ENCODE data around the gene SLX4IP.

SLX4IP gene

DNA sequence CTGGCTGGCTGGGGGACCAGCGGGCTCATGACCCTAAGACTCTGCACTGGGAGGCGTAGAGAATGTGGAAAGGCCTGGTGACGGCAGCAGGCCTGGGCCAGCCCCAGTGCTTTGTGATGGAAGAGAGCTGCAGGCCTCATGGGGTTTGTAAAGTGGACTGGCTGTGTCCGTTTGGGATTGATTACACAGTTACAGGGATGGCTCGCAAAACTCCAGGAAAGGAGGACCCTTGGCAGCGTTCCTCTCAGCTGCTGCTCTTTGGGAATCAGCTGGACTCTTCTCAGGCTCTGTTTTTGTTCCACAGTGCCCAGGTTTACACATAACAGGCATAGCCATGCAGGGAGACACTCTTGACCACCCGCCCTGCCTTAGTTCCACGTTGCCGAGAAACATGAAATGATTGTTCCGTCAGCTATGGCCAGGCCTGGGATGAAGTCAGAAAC lies 89.0 kb downstream of the SLX4IP start:
- DNase-seq, result no peak

GRCh38 chr20:10524643-10525042 lies 89.5 kb downstream of the SLX4IP start:
- no peak for DNase-seq

- DNase-seq, result no peak
Measured at GRCh38 chr20:10527781-10528180, 92.7 kb downstream of the SLX4IP start.

DNA sequence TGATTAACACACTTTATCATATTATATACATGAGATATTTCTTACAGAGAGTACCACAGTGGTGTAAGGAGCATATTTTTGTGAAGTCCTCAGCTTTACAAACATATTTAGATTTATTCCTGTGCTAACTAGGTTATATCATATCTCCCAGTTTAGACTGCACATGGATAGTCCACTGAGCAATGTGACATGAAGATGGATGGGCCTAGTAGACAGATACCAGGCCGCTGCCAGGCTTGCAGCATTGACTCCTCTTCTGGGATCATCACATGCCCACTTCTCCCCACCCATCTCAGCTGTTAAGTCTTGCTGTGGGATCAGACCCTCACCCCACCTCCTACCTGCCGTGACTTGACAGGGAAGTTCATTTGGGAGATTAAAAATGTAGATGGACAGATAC lies 95.8 kb downstream of the SLX4IP start:
- DNase-seq, result no peak

DNA sequence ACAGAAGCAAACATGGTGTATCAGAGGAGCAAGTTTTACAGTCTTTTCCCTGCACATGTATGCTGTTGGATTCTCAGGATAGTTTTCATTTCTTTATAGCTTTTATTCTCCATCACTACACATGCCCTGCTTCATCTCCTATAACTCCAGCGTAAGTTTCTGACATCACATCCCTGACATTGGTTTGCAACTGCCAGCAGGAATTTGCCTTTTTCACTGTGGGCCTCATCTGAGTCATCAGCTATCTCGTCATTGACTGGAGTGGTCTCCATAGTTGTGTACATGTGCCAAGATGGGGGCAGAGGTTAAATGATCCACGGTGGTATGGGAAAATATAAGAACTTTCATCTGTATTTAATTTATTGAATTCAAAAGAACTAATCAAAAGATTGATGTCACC lies 96.7 kb downstream of the SLX4IP start:
- DNase-seq, result no peak

DNA sequence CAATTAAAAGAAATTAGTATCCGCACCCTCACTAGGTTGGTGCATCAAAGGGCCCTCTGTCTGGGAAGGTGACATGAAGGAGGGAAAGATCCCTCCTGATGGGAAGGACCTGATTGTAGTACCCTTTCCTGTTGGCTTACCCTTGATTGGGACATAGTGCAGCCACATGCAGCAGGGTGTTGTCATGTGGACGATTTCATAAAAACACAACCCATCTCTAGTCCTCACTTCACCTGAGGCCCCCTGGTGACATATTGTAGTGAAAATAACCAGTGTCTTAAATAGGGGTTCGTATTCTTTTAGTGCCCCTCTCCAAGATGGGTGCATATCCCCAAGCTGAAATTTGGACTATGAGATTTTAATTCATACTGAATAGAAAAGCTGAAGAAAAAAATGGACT lies 97.3 kb downstream of the SLX4IP start:
- peak; percentile 15 to 47 for DNase-seq

DNA sequence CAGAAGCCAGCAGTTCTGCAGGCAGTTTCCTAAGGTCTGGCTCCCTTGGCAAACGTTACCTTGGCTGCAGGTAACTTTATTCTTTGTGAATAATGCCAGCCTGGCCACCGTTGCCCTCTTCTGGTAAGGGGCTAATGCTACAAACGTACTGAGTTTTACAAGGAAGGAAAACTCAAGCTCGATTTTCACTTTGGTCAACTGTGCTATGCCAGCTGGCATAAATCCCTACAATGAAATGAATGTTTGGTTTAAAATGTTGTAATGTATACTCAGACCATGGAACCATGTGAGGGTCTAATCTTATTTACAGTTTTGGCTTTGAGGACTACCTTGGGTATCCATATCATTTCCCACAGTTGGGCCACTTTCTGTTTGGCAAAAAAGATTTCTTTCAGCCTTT lies 101.4 kb downstream of the SLX4IP start:
- no peak for DNase-seq

DNA sequence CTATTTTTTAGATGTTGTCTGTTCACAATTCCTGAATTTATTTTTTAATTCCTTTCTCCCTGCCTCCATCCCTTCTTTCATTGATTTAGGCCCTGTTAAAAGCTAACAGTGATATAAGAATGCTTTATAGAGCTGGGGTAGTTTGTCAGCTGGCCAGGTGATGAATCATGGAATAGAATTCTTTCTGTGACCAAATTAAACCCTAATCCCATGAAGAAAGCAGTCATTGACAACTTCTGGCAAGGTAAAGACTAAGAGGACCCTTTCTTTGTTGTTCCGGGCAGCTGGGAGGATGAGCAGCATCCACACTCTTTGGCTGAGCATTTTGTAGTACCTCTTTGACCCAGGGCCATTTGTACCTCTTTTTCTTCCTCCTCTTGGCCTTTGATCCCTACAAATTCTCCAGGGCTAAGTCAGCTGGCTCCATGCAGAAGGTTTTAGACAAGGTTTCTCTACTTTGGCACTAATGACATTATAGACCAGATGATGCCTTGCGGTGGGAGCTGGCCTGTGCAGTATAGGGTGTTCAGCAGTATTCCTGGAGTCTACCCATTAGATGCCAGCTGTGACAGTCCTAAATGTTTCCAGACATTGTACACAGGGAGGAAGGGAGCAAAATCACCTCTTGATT lies 102.9 kb downstream of the SLX4IP start:
- no peak for DNase-seq

DNA sequence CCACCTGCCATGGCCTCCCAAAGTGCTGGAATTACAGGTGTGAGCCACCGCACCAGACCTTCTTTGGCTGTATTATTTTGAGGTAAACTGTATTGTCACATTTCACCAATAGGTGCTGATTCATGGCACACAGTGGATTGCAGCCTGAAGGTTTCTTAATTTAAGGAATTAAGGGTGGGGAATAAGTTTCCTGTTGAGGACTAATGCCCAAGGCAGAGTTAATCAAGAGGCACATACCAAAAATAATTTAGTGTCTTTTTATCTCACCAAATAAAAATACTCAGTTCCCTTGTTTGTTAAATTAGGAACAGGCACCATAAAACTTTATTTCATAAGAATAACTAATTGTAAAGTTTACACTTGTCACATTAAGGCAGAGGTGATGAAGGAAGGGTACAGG lies 103.7 kb downstream of the SLX4IP start:
- DNase-seq, result no peak

- no peak for DNase-seq
Measured at GRCh38 chr20:10539818-10540553, 104.9 kb downstream of the SLX4IP start.

DNA sequence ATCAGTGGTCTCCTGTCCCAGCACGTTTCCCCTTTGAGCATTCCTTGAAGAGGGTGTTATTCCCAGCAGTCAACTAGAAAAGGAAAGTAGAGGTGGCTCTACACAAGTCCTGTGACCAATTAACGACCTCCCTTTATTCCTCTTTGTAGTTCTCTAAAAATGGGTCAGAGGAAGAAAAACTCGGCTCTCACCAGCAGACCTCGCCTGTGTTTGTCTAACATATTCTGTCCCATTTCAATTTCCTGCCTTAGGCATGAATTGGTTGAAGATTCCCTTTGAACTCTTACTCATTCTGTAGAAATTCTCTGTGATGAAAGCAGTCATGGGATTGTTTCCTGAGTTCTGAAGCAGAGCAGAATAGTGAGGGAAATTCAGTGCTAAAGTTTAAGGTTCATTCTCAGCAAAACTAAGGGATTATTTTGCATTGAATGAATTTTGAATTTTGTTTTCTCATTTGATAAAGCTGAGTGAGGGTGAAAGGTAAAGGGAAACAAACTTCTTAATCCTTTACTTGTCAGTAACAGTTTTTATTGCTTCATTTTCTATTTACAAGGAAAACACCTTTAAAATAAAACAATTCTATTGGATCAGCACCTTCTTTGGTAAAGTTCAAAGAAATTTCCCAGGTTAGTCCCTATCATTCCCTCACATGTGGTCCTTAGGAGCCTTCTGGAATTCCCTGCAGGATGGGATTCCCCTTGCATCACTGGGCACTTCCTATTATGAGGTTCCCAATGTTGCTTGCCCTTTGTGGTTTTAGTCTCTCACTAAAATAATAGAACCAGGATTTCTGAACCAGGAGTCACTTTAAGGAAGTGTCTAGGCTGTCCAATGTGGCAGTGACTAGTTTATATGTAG lies 105.8 kb downstream of the SLX4IP start:
- peak; percentile 22 to 32 for DNase-seq

GRCh38 chr20:10541668-10542411 lies 106.7 kb downstream of the SLX4IP start:
- no peak for DNase-seq

DNA sequence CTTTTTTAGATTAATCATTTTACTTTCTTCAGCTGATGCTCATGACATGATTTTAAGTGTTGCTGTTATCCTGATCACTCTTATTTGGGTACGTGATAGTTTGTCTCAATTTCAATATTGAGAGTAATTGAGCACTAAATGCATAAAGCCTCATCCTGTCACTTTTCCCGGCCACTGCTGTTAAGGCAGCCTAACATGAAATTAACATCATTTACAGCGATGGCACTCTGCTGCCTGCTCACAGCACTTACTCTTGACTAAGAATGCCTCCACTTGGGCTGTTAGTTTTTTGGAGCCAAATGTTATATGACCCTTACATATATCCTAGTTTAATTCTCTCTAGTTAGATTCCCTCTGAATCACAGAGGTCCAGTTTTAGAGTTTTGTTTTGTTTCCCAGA lies 107.3 kb downstream of the SLX4IP start:
- DNase-seq, result no peak

DNA sequence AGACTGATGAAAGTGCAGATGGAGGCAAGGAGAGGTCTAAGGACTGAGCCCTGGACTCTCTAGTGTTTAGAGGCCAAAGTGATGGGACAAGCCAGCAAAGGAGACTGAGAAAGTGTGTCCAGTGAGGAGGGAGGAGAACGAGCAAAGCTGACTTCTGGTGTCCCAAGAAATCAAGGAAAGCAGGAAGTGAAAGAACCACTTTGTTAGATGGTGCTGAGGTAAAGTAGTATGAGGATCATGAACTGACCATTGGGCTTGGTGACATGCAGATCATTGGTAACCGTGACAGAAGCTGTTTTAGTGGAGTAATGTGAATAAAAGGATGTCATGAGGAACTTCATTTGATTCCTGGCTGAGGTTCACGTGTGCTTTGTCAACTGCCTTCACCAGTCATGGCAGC lies 108.4 kb downstream of the SLX4IP start:
- DNase-seq, result no peak

DNA sequence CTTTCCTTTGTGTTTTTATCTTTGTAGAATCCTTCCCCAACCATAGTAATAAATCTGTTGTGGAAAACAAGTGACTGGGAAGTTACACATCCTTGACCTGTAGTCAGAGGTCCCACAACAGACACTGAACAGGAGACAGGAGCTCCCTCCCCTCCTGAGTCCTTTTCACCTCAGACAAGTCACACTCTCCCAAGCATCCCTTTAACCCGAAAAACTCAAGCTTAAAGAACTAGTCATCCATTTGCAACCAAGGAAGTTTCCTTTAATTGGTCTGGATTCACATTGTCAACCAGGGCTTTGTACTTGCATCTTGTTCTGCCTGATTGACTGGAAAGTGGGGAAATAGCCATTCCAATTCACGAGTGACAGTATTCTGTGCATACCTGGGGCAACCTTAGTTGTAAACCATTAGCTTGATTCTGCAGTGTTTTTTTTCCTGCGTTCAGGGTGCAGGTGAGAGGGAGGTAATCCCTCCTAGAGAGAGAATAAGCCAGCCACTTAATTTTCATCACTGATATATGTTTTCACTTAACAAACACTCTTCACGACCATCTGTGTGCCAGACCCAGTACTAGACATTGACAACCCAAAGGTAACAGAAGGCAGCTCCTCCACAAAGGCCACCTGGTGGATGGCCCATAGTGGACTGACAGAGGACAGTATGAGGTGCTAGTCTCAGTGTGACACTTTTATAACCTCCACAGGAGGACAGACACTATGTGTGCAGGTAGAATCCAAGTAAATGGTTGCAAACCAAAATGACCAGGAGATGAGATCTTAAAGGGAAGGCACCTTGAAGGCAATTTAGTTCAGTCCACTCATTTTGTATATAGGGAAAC lies 112.4 kb downstream of the SLX4IP start:
- no peak for DNase-seq

GRCh38 chr20:10549511-10549910 lies 114.4 kb downstream of the SLX4IP start:
- DNase-seq, result no peak

- DNase-seq, result no peak
Measured at GRCh38 chr20:10550204-10551118, 115.4 kb downstream of the SLX4IP start.

- no peak for DNase-seq
Measured at GRCh38 chr20:10551732-10552724, 116.9 kb downstream of the SLX4IP start.

GRCh38 chr20:10553326-10553984 lies 118.3 kb downstream of the SLX4IP start:
- peak; percentile 42 to 68 for DNase-seq

Data from AML-193 (cell line).